ENCODE measurements around the gene GHR. TPM values are rescaled to one million over a fixed set of nuclear protein-coding genes. Genes with fewer than 3 reads are reported as not detected.

GHR gene
- total RNA-seq, 1 donor from 2014 or later, result 1.3 TPM

DNA sequence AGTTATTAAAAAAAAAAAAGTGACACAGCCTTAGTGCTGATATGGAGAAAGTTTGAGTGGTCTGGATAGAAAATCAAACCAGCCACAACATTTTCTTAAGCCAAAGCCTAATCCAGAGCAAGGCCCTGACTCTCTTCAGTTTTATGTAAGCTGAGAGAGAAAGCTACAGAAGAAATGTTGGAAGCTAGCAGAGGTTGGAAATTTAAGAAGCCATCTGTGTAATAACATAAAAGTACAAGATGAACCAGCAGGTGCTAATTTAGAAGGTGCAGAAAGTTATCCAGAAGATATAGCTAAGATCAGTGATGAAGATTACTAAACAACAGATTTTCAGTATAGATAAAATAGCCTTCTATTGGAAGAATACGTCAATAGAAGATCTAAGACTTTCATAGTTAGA, 102.9 kb downstream of the GHR start:
- H3K27me3 ChIP-seq (ENCODE audit: control insufficient read depth, insufficient read depth, low read length), result no peaks in the 10 kb centered on the region
- H3K4me3 ChIP-seq (ENCODE audit: low read depth, low read length), result no peak overlapping the region
- H3K36me3 ChIP-seq (ENCODE audit: control insufficient read depth, insufficient read depth, low read length), result no peaks in the 10 kb centered on the region
- no peak for DNase-seq (ENCODE audit: low read depth)
- FAIRE-seq, result no peak
- TF ChIP-seq, protein P1, sequence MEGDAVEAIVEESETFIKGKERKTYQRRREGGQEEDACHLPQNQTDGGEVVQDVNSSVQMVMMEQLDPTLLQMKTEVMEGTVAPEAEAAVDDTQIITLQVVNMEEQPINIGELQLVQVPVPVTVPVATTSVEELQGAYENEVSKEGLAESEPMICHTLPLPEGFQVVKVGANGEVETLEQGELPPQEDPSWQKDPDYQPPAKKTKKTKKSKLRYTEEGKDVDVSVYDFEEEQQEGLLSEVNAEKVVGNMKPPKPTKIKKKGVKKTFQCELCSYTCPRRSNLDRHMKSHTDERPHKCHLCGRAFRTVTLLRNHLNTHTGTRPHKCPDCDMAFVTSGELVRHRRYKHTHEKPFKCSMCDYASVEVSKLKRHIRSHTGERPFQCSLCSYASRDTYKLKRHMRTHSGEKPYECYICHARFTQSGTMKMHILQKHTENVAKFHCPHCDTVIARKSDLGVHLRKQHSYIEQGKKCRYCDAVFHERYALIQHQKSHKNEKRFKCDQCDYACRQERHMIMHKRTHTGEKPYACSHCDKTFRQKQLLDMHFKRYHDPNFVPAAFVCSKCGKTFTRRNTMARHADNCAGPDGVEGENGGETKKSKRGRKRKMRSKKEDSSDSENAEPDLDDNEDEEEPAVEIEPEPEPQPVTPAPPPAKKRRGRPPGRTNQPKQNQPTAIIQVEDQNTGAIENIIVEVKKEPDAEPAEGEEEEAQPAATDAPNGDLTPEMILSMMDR (IDR thresholded peaks at IDR 0.05; ENCODE audit: insufficient read depth, low read length, severe bottlenecking), result no peak

- H3K27me3 ChIP-seq (ENCODE audit: control insufficient read depth, insufficient read depth, low read length), result no peaks in the 10 kb centered on the region
- TF ChIP-seq, protein P1 (IDR thresholded peaks at IDR 0.05; ENCODE audit: insufficient read depth, low read length, severe bottlenecking), result no peak
- H3K36me3 ChIP-seq (ENCODE audit: control insufficient read depth, insufficient read depth, low read length), result no peaks in the 10 kb centered on the region
- H3K4me3 ChIP-seq (ENCODE audit: low read depth, low read length), result no peak overlapping the region
- FAIRE-seq, result no peak
- peak; percentile 68 for DNase-seq (ENCODE audit: low read depth)
Measured at GRCh38 chr5:42531611-42532010, 108.4 kb downstream of the GHR start.

- DNase-seq (ENCODE audit: low read depth), result peak; percentile 66
- Histone ChIP-seq H3K36me3 (ENCODE audit: control insufficient read depth, insufficient read depth, low read length) (no peaks in the 10 kb centered on the region), H3K27me3 (ENCODE audit: control insufficient read depth, insufficient read depth, low read length) (no peaks in the 10 kb centered on the region), H3K4me3 (ENCODE audit: low read depth, low read length) (no peak overlapping the region)
- FAIRE-seq, result no peak
- TF ChIP-seq, protein P1 (IDR thresholded peaks at IDR 0.05; ENCODE audit: insufficient read depth, low read length, severe bottlenecking), result no peak
Measured at GRCh38 chr5:42542106-42542505, 118.9 kb downstream of the GHR start.

DNA sequence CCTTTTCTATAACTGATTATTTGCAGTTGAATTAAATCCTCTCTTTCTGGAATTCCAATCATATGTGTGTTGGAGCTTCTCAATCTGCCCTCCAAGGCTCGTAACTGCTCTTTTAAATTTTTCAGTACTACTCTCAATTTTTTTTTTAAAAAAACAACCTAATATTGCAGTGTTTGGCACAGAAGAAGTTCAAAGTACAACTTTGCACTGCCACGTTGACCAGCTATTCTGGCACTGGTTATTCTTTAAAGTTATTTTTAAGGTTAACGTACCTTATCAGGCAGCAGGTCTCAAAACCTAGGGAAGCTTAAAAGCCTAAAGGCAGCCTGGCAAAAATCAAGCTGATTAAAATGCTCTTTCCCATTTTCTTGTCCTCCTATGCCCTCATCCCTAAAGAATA, 120.5 kb downstream of the GHR start:
- no peaks in the 10 kb centered on the region for H3K36me3 ChIP-seq (ENCODE audit: control insufficient read depth, insufficient read depth, low read length)
- H3K4me3 ChIP-seq (ENCODE audit: low read depth, low read length), result no peak overlapping the region
- no peaks in the 10 kb centered on the region for H3K27me3 ChIP-seq (ENCODE audit: control insufficient read depth, insufficient read depth, low read length)
- no peak for FAIRE-seq
- TF ChIP-seq, protein P1 (IDR thresholded peaks at IDR 0.05; ENCODE audit: insufficient read depth, low read length, severe bottlenecking), result no peak
- no peak for DNase-seq (ENCODE audit: low read depth)

GRCh38 chr5:42545038-42545437, 121.8 kb downstream of the GHR start:
- Histone ChIP-seq H3K27me3 (ENCODE audit: control insufficient read depth, insufficient read depth, low read length) (no peaks in the 10 kb centered on the region), H3K4me3 (ENCODE audit: low read depth, low read length) (no peak overlapping the region), H3K36me3 (ENCODE audit: control insufficient read depth, insufficient read depth, low read length) (no peaks in the 10 kb centered on the region)
- FAIRE-seq (no peak), DNase-seq (ENCODE audit: low read depth) (peak; percentile 25)
- TF ChIP-seq, protein P1 (IDR thresholded peaks at IDR 0.05; ENCODE audit: insufficient read depth, low read length, severe bottlenecking), result no peak

DNA sequence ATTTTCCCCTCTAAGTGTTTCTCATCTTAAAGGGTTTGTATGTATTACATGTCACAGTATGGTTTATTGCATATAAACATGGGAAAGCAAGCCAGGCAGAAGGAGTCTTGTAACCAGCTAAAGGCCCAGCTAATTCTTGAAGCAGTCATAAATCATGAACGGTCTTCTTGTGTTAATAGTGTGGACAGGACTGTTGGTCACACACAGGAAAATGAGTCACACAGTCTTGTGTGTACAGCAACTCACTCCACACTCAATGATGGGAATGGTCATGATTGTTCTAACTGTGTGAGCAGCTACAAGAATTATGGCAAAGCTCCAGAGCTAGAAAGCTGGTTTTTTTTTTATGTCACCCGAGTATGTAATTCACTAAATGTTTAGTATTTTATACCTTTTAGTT, 123.9 kb downstream of the GHR start:
- Histone ChIP-seq H3K36me3 (ENCODE audit: control insufficient read depth, insufficient read depth, low read length) (no peaks in the 10 kb centered on the region), H3K27me3 (ENCODE audit: control insufficient read depth, insufficient read depth, low read length) (no peaks in the 10 kb centered on the region), H3K4me3 (ENCODE audit: low read depth, low read length) (no peak overlapping the region)
- peak; percentile 95 for DNase-seq (ENCODE audit: low read depth)
- TF ChIP-seq, protein P1 (IDR thresholded peaks at IDR 0.05; ENCODE audit: insufficient read depth, low read length, severe bottlenecking), result no peak
- FAIRE-seq, result no peak
